GM19452 (cell line): Measurements from ENCODE around the gene NRXN3.

Experiments
- ATAC-seq: cut with Tn5 transposase; IDR thresholded peaks from one replicate; pipeline ENCODE4 v1.9.1; 2021; ENCODE audit not compliant: unreplicated experiment

Gene NRXN3

DNA sequence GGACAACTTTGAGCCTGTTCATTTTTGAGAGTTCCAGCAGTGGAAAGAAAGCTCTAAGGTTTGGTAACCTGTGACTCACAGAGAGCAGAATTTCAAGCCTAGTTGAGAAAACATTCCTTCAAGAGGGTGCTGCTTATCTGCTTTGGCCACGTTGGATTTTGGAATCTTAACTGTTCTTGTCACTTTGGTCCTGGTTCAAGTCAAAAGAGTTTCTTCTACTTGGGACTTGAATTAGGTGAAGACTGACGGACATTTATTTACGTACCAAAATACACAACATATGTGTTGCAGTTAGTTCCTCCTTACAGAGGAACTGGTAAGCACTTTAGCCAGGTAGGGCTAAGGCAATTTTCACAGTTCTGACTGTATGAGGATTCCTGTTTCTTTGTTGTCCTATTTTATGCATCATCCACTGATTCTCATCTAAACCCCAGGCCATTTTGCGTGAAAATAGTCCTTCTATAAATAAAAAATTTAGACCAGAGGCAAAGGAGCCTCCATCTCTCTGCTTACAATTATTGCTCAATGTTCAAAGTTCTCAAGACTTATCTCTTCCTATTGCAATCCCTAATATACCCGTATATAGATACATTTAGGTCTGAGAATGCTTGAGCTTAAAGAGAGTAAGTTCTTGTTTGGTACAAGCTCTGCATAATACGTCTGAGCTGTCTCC lies 1460.3 kb downstream of the NRXN3 start:
- ATAC-seq: no peak

- ATAC-seq: no peak
Measured at GRCh38 chr14:79631276-79631675, 1461.1 kb downstream of the NRXN3 start.

GRCh38 chr14:79638672-79639266 lies 1468.6 kb downstream of the NRXN3 start:
- ATAC-seq: no peak

- ATAC-seq: no peak
Measured at GRCh38 chr14:79639613-79640012, 1469.4 kb downstream of the NRXN3 start.

GRCh38 chr14:79641371-79641770 lies 1471.2 kb downstream of the NRXN3 start:
- ATAC-seq: no peak

DNA sequence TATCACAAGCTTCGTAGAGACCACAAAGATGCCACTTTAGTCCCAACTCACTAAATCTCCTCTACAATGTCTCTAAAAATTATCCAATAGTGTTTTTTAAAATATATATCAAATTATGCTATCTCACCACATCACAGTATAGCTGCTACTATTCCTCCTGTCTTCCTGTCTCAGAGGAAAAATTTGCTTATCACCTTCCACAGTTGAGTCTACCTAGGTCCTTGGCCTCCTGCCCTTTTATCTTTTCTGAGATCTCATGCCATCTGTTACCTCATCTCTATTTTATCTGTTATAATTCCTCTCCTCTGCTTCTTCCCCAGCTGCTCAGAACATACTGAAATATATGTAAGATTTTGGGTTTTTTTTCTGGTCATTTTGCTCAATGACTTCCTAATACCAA lies 1473.0 kb downstream of the NRXN3 start:
- ATAC-seq: no peak

DNA sequence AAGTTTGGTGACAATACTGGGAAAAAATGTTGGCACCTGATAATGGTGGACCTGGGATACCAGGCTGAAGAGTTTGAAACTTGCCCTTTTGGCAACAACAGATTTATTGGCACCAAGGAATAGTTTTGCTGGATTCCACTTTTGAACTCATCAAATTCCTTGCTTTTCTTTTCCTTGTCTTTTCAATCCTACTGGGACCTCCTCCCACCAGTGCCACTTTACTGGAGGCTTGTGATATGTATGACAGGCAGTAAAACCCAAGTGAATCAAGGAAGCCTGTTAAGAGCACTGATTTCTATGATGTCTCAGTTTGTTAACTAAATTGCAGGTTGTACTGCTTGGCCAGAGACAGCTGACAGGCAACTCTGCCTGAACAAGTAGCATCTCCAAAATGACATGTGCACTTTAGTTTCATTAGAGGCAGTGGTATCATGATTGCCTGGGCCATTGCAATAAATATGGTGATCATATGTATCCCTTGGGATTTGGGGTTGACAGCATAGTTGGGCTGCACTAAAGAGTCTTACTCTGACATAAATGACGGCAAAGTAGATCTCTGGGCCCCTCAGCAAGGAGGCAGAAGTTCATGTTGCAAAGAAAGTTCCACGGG lies 1475.7 kb downstream of the NRXN3 start:
- no peak for ATAC-seq

DNA sequence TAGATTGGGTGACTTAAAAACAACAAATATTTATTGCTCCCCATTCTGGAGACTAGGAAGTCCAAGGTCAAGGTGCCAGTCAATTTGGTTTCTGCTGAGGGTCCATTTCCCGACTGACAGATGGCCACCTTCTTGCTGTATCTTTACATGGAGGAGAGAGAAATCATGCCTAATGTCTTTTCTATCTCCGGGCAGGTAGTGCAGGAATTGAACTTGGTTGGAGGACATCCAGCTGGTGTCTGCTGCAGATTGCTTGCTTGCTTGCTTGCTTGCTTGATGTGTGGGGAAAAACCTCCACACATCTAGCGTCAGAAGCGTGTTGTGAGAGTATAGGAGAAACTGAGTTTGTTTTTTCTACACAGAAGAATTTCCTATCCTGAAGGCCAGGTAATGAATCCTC lies 1479.7 kb downstream of the NRXN3 start:
- no peak for ATAC-seq

DNA sequence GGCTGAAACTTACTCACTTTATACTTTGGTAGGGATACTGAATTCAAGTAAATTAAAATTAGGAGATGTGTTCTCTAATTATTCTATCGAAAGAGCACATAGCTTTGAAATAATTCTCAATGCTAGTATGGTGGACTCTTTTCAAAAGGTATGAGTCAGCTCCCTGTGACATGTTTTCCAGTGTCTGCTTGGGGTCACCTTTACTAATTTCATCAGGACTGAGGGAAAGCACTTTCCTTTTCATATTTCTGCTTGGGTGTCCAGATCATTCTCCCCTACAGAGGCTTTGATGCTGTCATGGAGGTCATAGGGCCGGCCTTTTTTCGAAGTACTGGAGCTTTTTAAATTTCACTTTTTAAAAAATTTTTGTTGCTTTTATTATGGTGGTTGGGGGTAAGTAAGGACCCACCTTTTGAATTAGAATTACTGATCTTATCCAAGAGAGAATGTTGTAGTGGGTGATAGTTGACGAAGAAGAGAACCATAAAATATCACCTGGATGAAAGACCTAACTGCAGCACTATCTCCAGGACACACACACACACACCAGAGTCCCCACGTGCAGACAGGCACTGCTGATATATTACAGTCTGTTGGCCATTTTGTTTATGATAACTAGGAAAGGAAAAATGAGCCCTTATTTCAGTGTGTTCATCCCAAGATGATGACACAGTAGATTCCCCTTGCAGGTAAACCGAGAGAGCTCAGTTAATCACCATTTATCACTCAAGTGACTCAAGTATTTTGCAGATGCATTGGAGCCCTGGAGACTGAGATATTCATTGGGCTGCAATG lies 1482.5 kb downstream of the NRXN3 start:
- ATAC-seq: no peak

DNA sequence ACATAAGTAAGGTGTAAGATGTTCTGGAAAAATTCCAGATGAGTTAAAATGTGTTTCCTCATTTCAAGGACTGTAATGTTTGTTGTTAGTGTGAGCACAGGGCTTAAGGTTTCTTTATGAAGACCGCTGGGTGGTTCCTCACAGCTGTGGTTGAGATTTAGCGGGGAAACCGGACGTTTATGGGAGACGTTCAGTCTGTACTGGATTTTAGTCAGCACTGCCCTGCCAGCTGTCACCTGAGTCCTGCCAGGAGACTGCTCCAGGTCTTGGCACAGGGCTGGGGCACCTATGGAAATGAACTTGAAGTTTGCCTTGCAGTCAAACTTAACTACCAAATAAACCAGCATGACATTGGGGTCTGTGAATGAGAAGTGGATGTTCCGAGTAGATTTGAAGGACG lies 1485.9 kb downstream of the NRXN3 start:
- no peak for ATAC-seq

DNA sequence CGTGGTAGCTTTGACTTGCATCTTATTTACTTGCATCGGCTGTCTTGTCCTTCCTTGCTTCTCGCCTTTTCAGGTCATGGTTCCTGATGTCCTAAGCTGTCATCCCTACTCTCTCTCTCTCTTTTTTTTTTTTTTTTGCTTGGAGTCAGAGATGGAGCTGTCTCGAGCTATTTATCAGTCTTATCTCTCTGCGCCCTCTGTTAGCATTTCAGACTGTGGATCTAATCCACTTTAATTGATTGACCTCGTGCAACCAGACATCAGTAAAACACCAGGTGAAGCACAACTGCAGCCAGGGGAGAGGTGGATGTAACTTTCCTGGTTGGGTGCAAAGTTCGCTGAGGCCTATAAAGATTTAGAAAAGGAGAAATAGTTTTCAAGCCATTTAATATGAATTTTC lies 1486.3 kb downstream of the NRXN3 start:
- no peak for ATAC-seq

DNA sequence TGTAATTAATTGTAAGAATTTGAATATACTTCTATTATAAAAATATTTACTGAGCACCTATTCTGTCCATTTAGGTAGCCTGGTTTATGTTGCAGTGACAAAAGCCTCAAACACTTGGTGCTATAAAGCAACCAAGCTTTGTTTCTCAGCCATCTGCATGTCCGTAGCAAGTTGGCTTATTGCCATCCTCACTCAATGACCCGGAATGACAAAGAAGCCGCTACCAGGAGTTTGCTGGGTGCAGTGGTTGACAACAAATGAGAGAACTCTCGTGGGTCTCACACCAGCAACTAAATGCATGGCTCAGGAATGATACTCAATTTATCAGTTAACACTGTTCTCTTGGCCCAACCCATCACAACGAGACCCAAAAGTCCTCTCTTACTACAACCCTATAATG lies 1488.0 kb downstream of the NRXN3 start:
- ATAC-seq: no peak

GRCh38 chr14:79658769-79659168 lies 1488.6 kb downstream of the NRXN3 start:
- no peak for ATAC-seq

DNA sequence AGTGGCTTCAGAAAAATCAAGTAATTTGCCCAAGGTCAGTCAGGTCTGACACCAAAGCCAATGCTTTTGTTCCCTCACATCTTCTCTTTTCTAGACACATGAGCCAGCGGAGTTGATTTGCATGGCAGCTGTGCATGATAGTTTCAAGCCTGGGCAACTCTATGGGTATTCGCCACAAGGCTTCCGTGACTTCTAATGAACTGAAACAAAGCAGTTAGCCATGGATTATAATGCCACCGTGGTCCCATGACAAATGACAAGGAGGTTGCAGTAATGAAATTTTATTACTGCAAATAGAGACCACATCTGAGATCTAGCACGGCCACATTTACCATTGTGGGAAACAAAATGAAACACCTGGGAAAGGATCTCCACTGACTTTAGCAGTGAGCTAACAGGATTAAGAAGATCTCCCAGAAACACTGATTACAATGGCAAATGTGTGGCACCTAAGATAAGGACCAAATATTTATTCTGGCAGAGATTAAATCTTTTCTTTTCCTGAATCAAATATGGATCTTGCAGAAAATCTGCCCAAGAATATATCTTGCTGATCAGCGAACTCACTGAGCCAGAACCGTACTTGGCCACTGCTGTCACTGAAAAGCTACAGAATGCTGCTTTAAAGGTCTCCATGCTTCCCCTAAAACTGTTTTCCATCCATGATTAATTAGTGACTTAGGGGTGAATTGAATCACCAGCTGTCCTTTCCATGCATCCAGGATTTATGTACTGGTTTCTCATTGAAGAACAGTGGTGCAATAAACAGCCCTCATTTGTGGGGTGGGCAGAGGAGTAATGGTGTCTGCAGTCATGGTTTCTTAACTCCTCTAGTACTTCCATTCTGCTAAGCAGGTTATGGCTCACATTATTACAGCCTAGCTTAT lies 1490.1 kb downstream of the NRXN3 start:
- ATAC-seq: no peak

DNA sequence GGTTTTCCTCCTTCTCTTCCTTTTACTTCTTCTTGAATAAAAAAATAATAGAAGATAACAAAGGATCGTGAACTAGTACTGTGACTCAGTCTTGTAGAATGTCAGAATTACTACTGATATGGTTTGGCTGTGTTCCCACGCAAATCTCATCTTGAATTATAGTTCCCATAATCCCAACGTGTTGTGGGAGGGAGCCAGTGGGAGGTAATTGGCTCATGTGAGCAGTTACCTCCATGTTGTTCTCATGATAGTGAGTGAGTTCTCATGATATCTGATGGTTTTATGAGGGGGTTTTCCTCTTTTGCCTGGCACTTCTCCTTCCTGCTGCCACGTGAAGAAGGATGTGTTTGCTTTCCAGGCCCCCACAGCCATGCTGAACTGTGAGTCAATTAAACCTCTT lies 1491.6 kb downstream of the NRXN3 start:
- ATAC-seq: no peak

- ATAC-seq: no peak
Measured at GRCh38 chr14:79663453-79663852, 1493.3 kb downstream of the NRXN3 start.

DNA sequence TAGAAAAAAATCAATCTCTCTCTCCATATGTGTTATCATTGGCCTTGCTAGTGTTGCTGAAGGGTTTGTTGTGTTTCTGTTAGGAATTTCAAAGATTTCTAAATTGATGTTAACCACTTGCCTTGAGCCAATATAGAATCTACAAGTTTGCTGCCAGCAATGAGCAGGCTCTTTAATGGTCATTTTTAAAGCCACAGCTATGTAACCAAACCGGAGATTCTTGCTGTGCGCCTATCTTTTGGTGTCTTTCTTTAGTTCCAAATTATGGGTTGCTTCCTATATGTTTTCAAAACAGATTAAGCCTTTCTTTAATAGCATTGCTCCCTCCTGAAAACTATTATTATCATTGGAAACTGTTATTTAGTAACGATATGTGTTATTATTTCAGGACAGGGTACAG lies 1495.4 kb downstream of the NRXN3 start:
- ATAC-seq: no peak

GRCh38 chr14:79668951-79669350 lies 1498.8 kb downstream of the NRXN3 start:
- no peak for ATAC-seq

- ATAC-seq: no peak
Measured at GRCh38 chr14:79670811-79671210, 1500.6 kb downstream of the NRXN3 start.

DNA sequence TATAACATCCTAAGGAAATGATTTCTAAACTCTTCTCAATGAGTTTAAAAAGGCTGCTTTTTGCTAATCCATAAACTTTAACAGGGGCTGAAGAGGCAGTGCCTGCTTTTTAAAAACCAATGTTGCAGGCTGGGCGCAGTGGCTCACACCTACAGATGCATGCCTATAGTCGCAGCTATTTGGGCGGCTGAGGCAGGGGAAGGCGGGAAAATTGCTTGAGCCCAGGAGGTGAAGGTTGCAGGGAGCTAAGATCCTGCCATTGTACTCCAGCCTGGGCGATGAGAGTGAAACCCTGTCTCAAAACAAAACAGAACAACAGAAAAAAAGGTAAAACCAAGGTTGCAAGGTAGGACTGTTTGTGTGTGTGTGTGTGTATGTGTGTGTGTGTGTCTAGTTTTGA lies 1509.9 kb downstream of the NRXN3 start:
- ATAC-seq: no peak

DNA sequence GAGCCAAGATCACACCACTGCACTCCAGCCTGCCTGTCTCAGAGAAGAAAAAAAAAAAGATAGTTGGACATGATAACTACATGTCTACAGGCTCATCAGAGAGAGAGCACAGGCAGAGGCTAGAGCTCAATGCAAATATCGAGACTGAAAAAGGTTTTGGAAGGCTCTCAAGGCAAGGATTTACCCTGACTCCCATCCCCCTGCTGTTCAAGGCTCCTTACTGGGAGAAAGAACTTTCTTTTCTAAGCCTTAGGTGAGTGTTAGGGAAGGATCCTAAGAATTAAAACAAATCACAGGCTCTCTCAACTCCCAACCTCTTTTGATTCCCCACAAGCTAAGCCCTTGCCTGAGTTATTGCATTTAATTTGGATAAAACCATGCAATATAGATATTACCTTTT lies 1516.0 kb downstream of the NRXN3 start:
- no peak for ATAC-seq
